Sigmoid colon (tissue), 4 donors: ENCODE data around the gene DIRAS3.
"Not testable (repeated sequence)": the region's sequence is repeated elsewhere in the genome, so short reads cannot be mapped to it uniquely, and the experiment has no call there.

ENCODE experiments used
- CTCF ChIP-seq, 4 experiments: fragments of 450-650 bp in 3 of 4; fragments of 200-600 bp in 1 of 4; IDR thresholded peaks; one replicate each; pipeline ENCODE4 v1.5.1; 2016 to 2019; ENCODE audit warnings: antibody characterized with exemption in 4 of 4, mild to moderate bottlenecking in 3 of 4, moderate library complexity in 2 of 4
- EP300 ChIP-seq, 4 donors: sonication (generic); formaldehyde crosslinking; IDR thresholded peaks; one replicate each; pipeline ENCODE4 v1.6.1; 2017; ENCODE audit warnings: antibody characterized with exemption in 4 of 4
- POLR2A ChIP-seq, 2 donors: fragments of 450-650 bp; IDR thresholded peaks; one replicate each; pipeline ENCODE4 v1.6.1; 2016; ENCODE audit warnings: antibody characterized with exemption in 2 of 2, mild to moderate bottlenecking in 2 of 2, moderate library complexity in 2 of 2

GRCh38 chr1:68003626-68004025, 46.8 kb downstream of the DIRAS3 start:
- not testable (repeated sequence) for TF ChIP-seq EP300, CTCF, POLR2A (IDR thresholded peaks at IDR 0.05)
